ENCODE data around the gene ARHGEF17.

DNA sequence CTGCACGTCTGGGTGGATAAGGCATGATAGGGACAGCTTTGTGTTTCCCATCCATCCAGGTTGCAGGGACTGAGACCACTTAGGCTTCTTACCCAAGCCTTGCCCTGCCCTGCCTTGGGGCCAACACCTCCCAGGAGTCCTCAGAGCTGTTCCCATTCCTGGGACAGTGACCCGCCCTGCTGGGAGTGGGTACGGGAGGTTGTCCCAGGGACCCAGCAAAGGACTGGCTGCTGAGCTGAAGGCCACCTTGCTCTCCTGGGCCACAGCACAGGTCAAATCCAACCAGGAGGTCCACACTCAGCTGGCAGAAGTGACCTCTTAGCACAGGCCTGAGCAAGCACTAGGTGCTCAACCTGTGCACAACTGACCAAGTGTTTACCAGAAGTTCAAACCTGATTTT lies 16.9 kb upstream of the ARHGEF17 start:
- TF ChIP-seq, protein P1, sequence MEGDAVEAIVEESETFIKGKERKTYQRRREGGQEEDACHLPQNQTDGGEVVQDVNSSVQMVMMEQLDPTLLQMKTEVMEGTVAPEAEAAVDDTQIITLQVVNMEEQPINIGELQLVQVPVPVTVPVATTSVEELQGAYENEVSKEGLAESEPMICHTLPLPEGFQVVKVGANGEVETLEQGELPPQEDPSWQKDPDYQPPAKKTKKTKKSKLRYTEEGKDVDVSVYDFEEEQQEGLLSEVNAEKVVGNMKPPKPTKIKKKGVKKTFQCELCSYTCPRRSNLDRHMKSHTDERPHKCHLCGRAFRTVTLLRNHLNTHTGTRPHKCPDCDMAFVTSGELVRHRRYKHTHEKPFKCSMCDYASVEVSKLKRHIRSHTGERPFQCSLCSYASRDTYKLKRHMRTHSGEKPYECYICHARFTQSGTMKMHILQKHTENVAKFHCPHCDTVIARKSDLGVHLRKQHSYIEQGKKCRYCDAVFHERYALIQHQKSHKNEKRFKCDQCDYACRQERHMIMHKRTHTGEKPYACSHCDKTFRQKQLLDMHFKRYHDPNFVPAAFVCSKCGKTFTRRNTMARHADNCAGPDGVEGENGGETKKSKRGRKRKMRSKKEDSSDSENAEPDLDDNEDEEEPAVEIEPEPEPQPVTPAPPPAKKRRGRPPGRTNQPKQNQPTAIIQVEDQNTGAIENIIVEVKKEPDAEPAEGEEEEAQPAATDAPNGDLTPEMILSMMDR (IDR thresholded peaks at IDR 0.05; ENCODE audit: low read depth, low read length, poor library complexity, severe bottlenecking): no peak
- TF ChIP-seq EZH2phosphoT487 (IDR thresholded peaks at IDR 0.05; ENCODE audit: borderline replicate concordance, low read length): no peak
